K562 (cell line): ENCODE results near the gene SKIL. TPM values are rescaled to one million over a fixed set of nuclear protein-coding genes. Genes with fewer than 3 reads are reported as not detected.
A peak's percentile ranks its signal among the peaks of the same experiment; 100 is the strongest.

Source experiments
- ATAC-seq: fragments of 200-7000 bp; cut with Tn5 transposase; 3 replicates; pipeline ENCODE4 v1.9.1; 2020; ENCODE audit warnings: moderate library complexity
- BruUV-seq: library from RNA; stranded (reverse); fragments of 400-500 nt; replicated peaks from 2 replicates; lab custom pipeline; 2021; lab: Mats Ljungman, UMichigan
- CTCF ChIA-PET: fragments of 300-600 bp; formaldehyde crosslinking; extraction: SDS; loops from one replicate; lab custom pipeline; 2021; ENCODE audit warnings: low intra/inter-chr PET ratio; lab: Yijun Ruan, JAX
- POLR2A ChIA-PET: fragments of 300-600, 350-650 bp; sonication (Branson Sonifier 250); formaldehyde crosslinking; extraction: SDS; loops from one replicate; lab custom pipeline; 2021; ENCODE audit warnings: antibody characterized with exemption, inconsistent platforms; lab: Yijun Ruan, JAX
- DNase-seq, 4 experiments: peaks; one replicate each; pipeline versions ENCODE4 v3.0.0 to v3.0.0-alpha.2; 2011 to 2018; ENCODE audit warnings: low spot score in 3 of 4, mixed read lengths in 3 of 4; ENCODE audit errors: extremely low read depth in 1 of 4
- FAIRE-seq: peaks from 2 replicates; lab custom pipeline; 2011; peaks lifted over from hg19 to GRCh38; lab: Jason Lieb, UNC
- H2AFZ ChIP-seq: 2 replicates; pipeline ENCODE4 v1.6.0; 2011; ENCODE audit warnings: low read depth, low read length, control low read depth, inconsistent platforms
- H3K27ac ChIP-seq: fragments of 200-600 bp; 3 replicates; pipeline ENCODE4 v1.8.0; 2011; ENCODE audit warnings: low read depth, mild to moderate bottlenecking, control low read depth, inconsistent platforms, low read length, moderate library complexity, mixed read lengths; ENCODE audit errors: extremely low read depth
- H3K27me3 ChIP-seq, 2 experiments: fragments of 300-600 bp in 1 of 2; 2 replicates in 1 of 2; 3 replicates in 1 of 2; pipeline versions ENCODE4 v1.6.0 to v1.8.0; 2011; ENCODE audit warnings: inconsistent platforms in 2 of 2, low read length in 2 of 2, mild to moderate bottlenecking in 1 of 2, mixed read lengths in 1 of 2, moderate library complexity in 1 of 2; ENCODE audit not compliant: control insufficient read depth in 2 of 2, insufficient read depth in 2 of 2
- H3K36me3 ChIP-seq: fragments of 300-600 bp; 3 replicates; pipeline ENCODE4 v1.8.0; 2011; ENCODE audit warnings: mild to moderate bottlenecking, low read length, inconsistent platforms; ENCODE audit not compliant: control insufficient read depth, insufficient read depth
- H3K4me1 ChIP-seq, 2 experiments: fragments of 200-600 bp in 1 of 2; replicated peaks in 1 of 2; 2 replicates in 1 of 2; 3 replicates in 1 of 2; pipeline versions ENCODE4 v1.5.1 to v1.8.0; 2011; ENCODE audit warnings: inconsistent platforms in 2 of 2, low read length in 2 of 2, mild to moderate bottlenecking in 1 of 2, mixed read lengths in 1 of 2, moderate library complexity in 1 of 2; ENCODE audit not compliant: control insufficient read depth in 2 of 2, insufficient read depth in 2 of 2
- H3K4me2 ChIP-seq: 2 replicates; pipeline ENCODE4 v1.6.1; 2011; ENCODE audit warnings: low read length, control low read depth, inconsistent platforms, mixed read lengths; ENCODE audit not compliant: insufficient read depth
- H3K4me3 ChIP-seq: fragments of 200-600 bp; sonication (generic), shearing (Covaris generic); 2 replicates; pipeline ENCODE4 v1.5.1; 2016; ENCODE audit warnings: control low read depth, inconsistent platforms
- H3K79me2 ChIP-seq: fragments of 200-600 bp; 3 replicates; pipeline ENCODE4 v1.8.0; 2011; ENCODE audit warnings: low read length, inconsistent platforms; ENCODE audit not compliant: control insufficient read depth, insufficient read depth
- H3K9ac ChIP-seq, 2 experiments: 2 replicates each; pipeline versions ENCODE4 v1.6.0 to v1.6.1; 2011; ENCODE audit warnings: low read depth in 2 of 2, low read length in 2 of 2, control low read depth in 1 of 2, inconsistent platforms in 1 of 2, mild to moderate bottlenecking in 1 of 2, mixed read lengths in 1 of 2; ENCODE audit not compliant: insufficient read depth in 1 of 2
- H3K9me1 ChIP-seq: one replicate; pipeline ENCODE4 v1.6.0; 2011; ENCODE audit warnings: inconsistent platforms, mild to moderate bottlenecking, low read length, moderate library complexity; ENCODE audit not compliant: control insufficient read depth, insufficient read depth
- H3K9me3 ChIP-seq: replicated peaks from 2 replicates; pipeline ENCODE4 v1.5.1; 2011; ENCODE audit warnings: low read depth, low read length, inconsistent platforms; ENCODE audit not compliant: control insufficient read depth, insufficient read depth
- H4K20me1 ChIP-seq: replicated peaks from 2 replicates; pipeline ENCODE4 v1.6.1; 2011; ENCODE audit warnings: low read length, inconsistent platforms, mixed read lengths; ENCODE audit not compliant: control insufficient read depth, insufficient read depth
- ATF7 ChIP-seq: fragments of 450-650 bp; IDR thresholded peaks from 2 replicates; pipeline ENCODE4 v1.7.1; 2014; ENCODE audit warnings: mild to moderate bottlenecking, moderate library complexity
- DIDO1 ChIP-seq: fragments of 450-650 bp; IDR thresholded peaks from 2 replicates; pipeline ENCODE4 v1.6.1; 2016; ENCODE audit warnings: low read depth, missing biosample characterization, missing genetic modification characterization
- ELF1 ChIP-seq: fragments of 200-800 bp; sonication (Bioruptor generic); IDR thresholded peaks from 2 replicates; pipeline ENCODE4 v1.6.1; 2016; ENCODE audit warnings: missing genetic modification characterization, missing compliant biosample characterization
- KDM5B ChIP-seq: fragments of 200-600 bp; sonication (generic); IDR thresholded peaks from 2 replicates; pipeline ENCODE4 v1.6.1; 2012; ENCODE audit warnings: low read depth, mild to moderate bottlenecking, moderate library complexity, low read length, control low read depth, inconsistent platforms; ENCODE audit not compliant: insufficient replicate concordance
- NR1H2 ChIP-seq: sonication (generic); formaldehyde crosslinking; IDR thresholded peaks from 2 replicates; pipeline ENCODE4 v1.4.0; 2020; ENCODE audit warnings: mild to moderate bottlenecking, missing genetic modification reagents
- NR3C1 ChIP-seq: sonication (generic); formaldehyde crosslinking; IDR thresholded peaks from 2 replicates; pipeline ENCODE4 v1.8.1; 2022; ENCODE audit warnings: missing genetic modification reagents
- POLR2B ChIP-seq: fragments of 450-650 bp; IDR thresholded peaks from 2 replicates; pipeline ENCODE4 v1.6.1; 2018; ENCODE audit warnings: low read depth; ENCODE audit not compliant: partially characterized antibody
- SAFB2 ChIP-seq: fragments of 200-400 bp; formaldehyde crosslinking; IDR thresholded peaks from 2 replicates; pipeline ENCODE4 v1.6.1; 2018; ENCODE audit warnings: borderline replicate concordance, low read length, low read depth, moderate library complexity; ENCODE audit not compliant: severe bottlenecking
- SOX6 ChIP-seq: fragments of 450-650 bp; IDR thresholded peaks from 2 replicates; pipeline ENCODE4 v1.6.1; 2014; ENCODE audit warnings: mild to moderate bottlenecking
- ZNF444 ChIP-seq: fragments of 250-450 bp; sonication (Bioruptor Pico); IDR thresholded peaks from 2 replicates; pipeline ENCODE4 v1.4.0; 2020; ENCODE audit warnings: mild to moderate bottlenecking, moderate library complexity
- ZNF551 ChIP-seq: fragments of 250-450 bp; sonication (Bioruptor Pico); IDR thresholded peaks from 2 replicates; pipeline ENCODE4 v1.5.0; 2021; ENCODE audit warnings: mild to moderate bottlenecking, moderate library complexity
- WGBS: fragments of 100-300 bp; shearing (Covaris generic); methylation state at CpG from one replicate; pipeline ENCODE4 v1.1.6; 2016; ENCODE audit warnings: low coverage, mixed read lengths; ENCODE audit not compliant: insufficient coverage; ENCODE audit errors: missing lambda C conversion rate; 5-methylcytosine and 5-hydroxymethylcytosine counted together
- in situ Hi-C: fragments of 300-500 bp; cut with MboI; formaldehyde crosslinking; loops from 4 replicates; pipeline ENCODE4 v1.15.0; 2018; ENCODE audit warnings: inconsistent platforms, mixed read lengths
- intact Hi-C: fragments of 100-400 bp; cut with micrococcal nuclease; formaldehyde crosslinking; loops from 2 replicates; pipeline ENCODE4 v1.14.2; 2022
- polyA plus RNA-seq, 8 experiments: library from polyadenylated mRNA; depleted of rRNA in 4 of 8; stranded (reverse) in 5 of 8; unstranded in 3 of 8; fragments of >200 nt; fragmentation: Nextera tagmentation in 2 of 8; fragmentation: Illumina TruSeq in 1 of 8; extraction: Ambion mirVana in 2 of 8; extraction: Trizol in 1 of 8; gene quantifications; 2 replicates each; pipeline versions ENCODE4 v1.2.1 to v1.2.3, GENCODE V29; 2011 to 2014; ENCODE audit warnings: inconsistent platforms in 1 of 8, missing spikeins in 1 of 8
- total RNA-seq, 7 experiments: library from RNA; depleted of rRNA in 6 of 7; stranded (reverse); fragments of >200 nt in 6 of 7; fragmentation: Illumina TruSeq in 2 of 7; extraction: Trizol in 2 of 7; gene quantifications; 2 replicates each; pipeline versions ENCODE4 v1.2.1 to v1.2.3, GENCODE V29; 2011 to 2021; ENCODE audit warnings: low replicate concordance in 1 of 7
- TF ChIP-seq, protein P1 (sequence below): fragments of 150-350 bp; IDR thresholded peaks from 2 replicates; pipeline ENCODE4 v1.6.1; 2014; ENCODE audit warnings: low read depth, mild to moderate bottlenecking, low read length, borderline replicate concordance

SKIL gene
- total and polyA plus RNA-seq, 9 of the 15 experiments (the other 6 are each of a cell fraction or from before 2014, with no cell fraction given): 4.3 to 19.1 (median 9.7) TPM

DNA sequence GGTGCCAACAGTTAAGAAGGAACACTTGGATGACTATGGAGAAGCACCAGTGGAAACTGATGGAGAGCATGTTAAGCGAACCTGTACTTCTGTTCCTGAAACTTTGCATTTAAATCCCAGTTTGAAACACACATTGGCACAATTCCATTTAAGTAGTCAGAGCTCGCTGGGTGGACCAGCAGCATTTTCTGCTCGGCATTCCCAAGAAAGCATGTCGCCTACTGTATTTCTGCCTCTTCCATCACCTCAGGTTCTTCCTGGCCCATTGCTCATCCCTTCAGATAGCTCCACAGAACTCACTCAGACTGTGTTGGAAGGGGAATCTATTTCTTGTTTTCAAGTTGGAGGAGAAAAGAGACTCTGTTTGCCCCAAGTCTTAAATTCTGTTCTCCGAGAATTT is 3.0 kb downstream of the SKIL start:
- ChIA-PET POLR2A (interaction anchor here (0.6 to 1.3 kb wide), 2 partner anchors 9 to 13 kb away, joined by 5 read pairs; no protein-coding TSS in a partner anchor), CTCF (no interaction called here)
- Histone ChIP-seq H3K27me3 (no peaks in the 10 kb centered on the region), H3K9ac (0 out of 4 replicates have a peak overlapping the region, but pooled peaks of 1 of the 2 experiments have one; percentile 23), H3K36me3 (peaks cover 25% of the 10 kb centered on the region), H3K79me2 (peaks cover 60% of the 10 kb centered on the region), H3K4me3 (no peak overlapping the region), H3K27ac (0 out of 3 replicates have a peak overlapping the region, but pooled peaks have one; percentile 54), H4K20me1 (peaks cover 4% of the 10 kb centered on the region; the same call in 1 of the 2 replicates), H3K4me2 (peak overlapping the region; percentile 71), H3K9me3 (no peaks in the 10 kb centered on the region), H3K9me1 (no peaks in the 10 kb centered on the region), H2AFZ (no peak overlapping the region), H3K4me1 (peaks cover 9 to 30% of the 10 kb centered on the region in 2 experiments)
- no TSS peak for BruUV-seq
- ATAC-seq (no peak), FAIRE-seq (peak; percentile 6), DNase-seq (no peak)
- 91% methylated on average over 5 of the region's 5 CpGs for WGBS
- intact Hi-C loops: loop anchor here (2.0 to 5.0 kb wide), 3 partner anchors 50 to 138 kb away; partner anchors contain the start of gene PRKCI
- TF ChIP-seq SAFB2 (no peak), ELF1 (0 out of 2 replicates have a peak, but pooled peaks have one; percentile 24), POLR2B (peak; percentile 12)
- in situ Hi-C loops: no loop called here

DNA sequence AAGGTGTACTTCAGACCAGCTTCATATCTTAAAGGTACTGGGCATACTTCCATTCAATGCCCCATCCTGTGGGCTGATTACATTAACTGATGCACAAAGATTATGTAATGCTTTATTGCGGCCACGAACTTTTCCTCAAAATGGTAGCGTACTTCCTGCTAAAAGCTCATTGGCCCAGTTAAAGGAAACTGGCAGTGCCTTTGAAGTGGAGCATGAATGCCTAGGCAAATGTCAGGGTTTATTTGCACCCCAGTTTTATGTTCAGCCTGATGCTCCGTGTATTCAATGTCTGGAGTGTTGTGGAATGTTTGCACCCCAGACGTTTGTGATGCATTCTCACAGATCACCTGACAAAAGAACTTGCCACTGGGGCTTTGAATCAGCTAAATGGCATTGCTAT is 3.4 kb downstream of the SKIL start:
- H3K4me2 ChIP-seq: peak overlapping the region; percentile 71
- no TSS peak for BruUV-seq
- in situ Hi-C loops: no loop called here
- FAIRE-seq (peak; percentile 29), ATAC-seq (no peak), DNase-seq (no peak)
- peaks cover 9 to 26% of the 10 kb centered on the region in 2 experiments for H3K4me1 ChIP-seq
- intact Hi-C loops: loop anchor here (2.0 to 5.0 kb wide), 3 partner anchors 50 to 139 kb away; partner anchors contain the start of gene PRKCI
- H3K27ac ChIP-seq: peak overlapping the region; percentile 54
- peaks cover 25% of the 10 kb centered on the region for H3K36me3 ChIP-seq
- WGBS: 30% methylated on average over 5 of the region's 5 CpGs
- H3K4me3 ChIP-seq: no peak overlapping the region; the same call in 1 of the 2 replicates
- H3K9ac ChIP-seq: peak overlapping the region in 1 of 2 experiments; percentile 23; a peak in 2 of 4 replicates
- H3K79me2 ChIP-seq: peaks cover 61% of the 10 kb centered on the region
- POLR2A ChIA-PET: interaction anchor here (0.6 to 1.3 kb wide), 3 partner anchors 9 to 18 kb away, joined by 3 to 5 read pairs (median 5); no protein-coding TSS in a partner anchor
- H3K9me3 ChIP-seq: no peaks in the 10 kb centered on the region
- CTCF ChIA-PET: interaction anchor here (0.7 kb wide), 1 partner anchor 35 kb away, joined by 3 read pairs; no protein-coding TSS in a partner anchor
- H3K27me3 ChIP-seq: no peaks in the 10 kb centered on the region
- peaks cover 4% of the 10 kb centered on the region; the same call in 1 of the 2 replicates for H4K20me1 ChIP-seq
- no peak overlapping the region for H2AFZ ChIP-seq
- H3K9me1 ChIP-seq: no peaks in the 10 kb centered on the region
- no peak for TF ChIP-seq ZNF551 (CRISPR knock-in tag)
- peak; percentile 36 for TF ChIP-seq KDM5B
- TF ChIP-seq NR3C1 (CRISPR knock-in tag): no peak
- TF ChIP-seq ZNF444 (CRISPR knock-in tag): no peak
- TF ChIP-seq ATF7: peak; percentile 11; the same call in 1 of the 2 replicates
- no peak for TF ChIP-seq NR1H2 (CRISPR knock-in tag)
- TF ChIP-seq, protein P1, sequence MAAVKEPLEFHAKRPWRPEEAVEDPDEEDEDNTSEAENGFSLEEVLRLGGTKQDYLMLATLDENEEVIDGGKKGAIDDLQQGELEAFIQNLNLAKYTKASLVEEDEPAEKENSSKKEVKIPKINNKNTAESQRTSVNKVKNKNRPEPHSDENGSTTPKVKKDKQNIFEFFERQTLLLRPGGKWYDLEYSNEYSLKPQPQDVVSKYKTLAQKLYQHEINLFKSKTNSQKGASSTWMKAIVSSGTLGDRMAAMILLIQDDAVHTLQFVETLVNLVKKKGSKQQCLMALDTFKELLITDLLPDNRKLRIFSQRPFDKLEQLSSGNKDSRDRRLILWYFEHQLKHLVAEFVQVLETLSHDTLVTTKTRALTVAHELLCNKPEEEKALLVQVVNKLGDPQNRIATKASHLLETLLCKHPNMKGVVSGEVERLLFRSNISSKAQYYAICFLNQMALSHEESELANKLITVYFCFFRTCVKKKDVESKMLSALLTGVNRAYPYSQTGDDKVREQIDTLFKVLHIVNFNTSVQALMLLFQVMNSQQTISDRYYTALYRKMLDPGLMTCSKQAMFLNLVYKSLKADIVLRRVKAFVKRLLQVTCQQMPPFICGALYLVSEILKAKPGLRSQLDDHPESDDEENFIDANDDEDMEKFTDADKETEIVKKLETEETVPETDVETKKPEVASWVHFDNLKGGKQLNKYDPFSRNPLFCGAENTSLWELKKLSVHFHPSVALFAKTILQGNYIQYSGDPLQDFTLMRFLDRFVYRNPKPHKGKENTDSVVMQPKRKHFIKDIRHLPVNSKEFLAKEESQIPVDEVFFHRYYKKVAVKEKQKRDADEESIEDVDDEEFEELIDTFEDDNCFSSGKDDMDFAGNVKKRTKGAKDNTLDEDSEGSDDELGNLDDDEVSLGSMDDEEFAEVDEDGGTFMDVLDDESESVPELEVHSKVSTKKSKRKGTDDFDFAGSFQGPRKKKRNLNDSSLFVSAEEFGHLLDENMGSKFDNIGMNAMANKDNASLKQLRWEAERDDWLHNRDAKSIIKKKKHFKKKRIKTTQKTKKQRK: no peak
- no peak for TF ChIP-seq DIDO1 (tag)
- TF ChIP-seq SOX6: peak; percentile 16; the same call in 1 of the 2 replicates
